ENCODE measurements around the gene FST. TPM values are rescaled to one million over a fixed set of nuclear protein-coding genes. Genes with fewer than 3 reads are reported as not detected.

The FST gene
- polyA plus RNA-seq, 1 donor, result 26.2 TPM

- no peak for DNase-seq (ENCODE audit: low read depth)
Observed at GRCh38 chr5:53473633-53474032, 6.8 kb upstream of the FST start.

- DNase-seq (ENCODE audit: low read depth), result no peak
Observed at GRCh38 chr5:53475320-53475719, 5.1 kb upstream of the FST start.

GRCh38 chr5:53476019-53476418 is 4.4 kb upstream of the FST start:
- DNase-seq (ENCODE audit: low read depth), result no peak

DNA sequence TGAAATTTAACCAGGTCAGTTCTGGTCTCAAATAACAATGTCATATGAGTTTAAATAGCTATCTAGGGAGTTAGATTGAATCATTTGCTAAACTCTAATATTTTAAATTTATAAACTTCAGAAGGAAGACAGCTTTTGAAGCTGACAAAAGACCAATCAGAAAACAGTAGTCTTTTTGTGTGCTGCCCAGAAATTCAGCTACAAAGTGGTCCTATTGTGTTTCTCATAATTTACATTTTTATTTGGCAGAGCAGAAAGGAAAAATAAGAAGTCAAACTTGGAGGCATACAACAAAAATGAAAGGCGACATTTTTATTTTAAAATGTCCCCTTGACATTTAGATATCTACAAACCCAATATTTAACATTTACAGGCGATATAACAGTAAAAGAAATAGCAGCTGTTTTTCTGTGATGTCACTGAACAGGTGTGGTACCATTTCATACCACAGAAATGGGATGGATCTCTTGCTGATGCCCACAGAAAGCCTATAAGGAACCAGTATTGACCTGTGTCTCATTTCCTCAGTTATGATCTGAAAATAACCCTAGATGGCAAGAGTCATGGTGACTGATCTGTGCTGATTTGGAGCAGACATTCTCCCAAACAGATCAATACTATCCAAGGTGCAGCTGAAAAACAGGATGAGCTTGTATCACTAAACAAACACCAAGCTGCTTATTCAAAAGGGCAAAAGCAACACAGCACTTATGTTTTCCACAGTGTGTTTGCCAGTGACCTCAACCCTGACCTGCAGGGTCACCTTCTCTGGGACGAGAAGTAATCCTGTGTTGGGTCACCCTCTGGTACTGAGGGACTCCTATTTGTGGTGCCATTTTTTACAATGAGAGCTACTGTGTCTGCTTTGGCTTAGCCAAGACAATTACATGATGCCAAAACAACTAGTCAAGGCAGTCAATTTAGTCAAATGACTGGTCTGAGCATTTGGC is 3.6 kb upstream of the FST start:
- DNase-seq (ENCODE audit: low read depth), result no peak

DNA sequence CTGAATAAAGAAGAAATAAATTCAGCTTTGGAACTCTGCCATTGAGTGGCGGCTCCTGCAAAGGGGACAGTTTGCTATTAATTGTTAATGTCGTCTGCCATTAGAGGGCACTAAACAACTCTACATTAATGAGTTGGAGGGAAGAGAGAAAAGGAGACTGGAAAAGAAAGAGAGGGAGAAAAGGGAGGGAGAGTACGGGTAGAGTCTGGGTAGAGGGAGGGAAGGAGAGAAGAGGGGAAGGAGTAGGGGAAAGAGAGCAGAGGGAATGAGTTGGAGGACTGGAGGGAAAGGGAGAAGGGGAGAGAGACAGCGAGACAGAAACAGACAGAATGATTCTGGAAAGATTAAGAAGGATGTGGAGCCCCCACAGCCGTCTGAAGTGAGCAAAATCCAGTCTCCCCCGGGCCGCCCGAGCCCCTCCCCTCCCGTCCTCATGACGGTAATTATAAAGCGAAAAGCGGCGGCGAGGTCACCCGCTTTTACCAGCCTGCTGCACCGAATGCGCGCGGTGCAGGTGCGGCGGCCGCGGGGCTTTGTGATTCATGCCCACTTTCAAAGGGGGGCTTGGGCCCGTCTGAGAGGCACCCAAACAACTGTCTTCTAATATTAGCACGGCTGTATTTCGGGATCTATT is 1.9 kb upstream of the FST start:
- no peak for DNase-seq (ENCODE audit: low read depth)

DNA sequence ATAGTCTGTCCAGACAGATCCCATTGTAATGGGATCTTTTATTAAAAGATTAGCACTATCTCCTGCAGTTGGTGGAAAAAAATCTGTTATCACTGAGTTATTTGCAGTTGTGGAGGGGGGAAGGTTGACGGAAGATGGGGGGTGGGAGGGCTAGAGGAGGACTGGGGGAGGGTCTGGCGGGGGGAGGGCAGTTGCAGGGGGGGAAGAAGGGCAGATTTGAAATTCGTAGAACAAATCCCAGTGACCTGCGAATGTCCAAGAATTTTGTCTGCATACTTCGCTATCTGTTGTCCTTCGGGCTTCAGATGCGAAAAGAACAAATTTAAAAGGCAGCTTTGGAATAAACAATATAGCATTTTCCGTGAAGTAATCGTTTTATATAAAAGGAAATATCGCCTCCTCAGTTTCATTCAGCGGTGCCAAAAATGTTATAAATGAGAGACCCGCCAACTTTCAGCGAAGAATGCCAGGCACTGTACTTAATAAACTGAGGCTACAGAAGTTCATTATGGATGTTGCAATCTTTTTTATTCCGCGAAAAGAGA is 1.3 kb upstream of the FST start:
- no peak for DNase-seq (ENCODE audit: low read depth)

DNA sequence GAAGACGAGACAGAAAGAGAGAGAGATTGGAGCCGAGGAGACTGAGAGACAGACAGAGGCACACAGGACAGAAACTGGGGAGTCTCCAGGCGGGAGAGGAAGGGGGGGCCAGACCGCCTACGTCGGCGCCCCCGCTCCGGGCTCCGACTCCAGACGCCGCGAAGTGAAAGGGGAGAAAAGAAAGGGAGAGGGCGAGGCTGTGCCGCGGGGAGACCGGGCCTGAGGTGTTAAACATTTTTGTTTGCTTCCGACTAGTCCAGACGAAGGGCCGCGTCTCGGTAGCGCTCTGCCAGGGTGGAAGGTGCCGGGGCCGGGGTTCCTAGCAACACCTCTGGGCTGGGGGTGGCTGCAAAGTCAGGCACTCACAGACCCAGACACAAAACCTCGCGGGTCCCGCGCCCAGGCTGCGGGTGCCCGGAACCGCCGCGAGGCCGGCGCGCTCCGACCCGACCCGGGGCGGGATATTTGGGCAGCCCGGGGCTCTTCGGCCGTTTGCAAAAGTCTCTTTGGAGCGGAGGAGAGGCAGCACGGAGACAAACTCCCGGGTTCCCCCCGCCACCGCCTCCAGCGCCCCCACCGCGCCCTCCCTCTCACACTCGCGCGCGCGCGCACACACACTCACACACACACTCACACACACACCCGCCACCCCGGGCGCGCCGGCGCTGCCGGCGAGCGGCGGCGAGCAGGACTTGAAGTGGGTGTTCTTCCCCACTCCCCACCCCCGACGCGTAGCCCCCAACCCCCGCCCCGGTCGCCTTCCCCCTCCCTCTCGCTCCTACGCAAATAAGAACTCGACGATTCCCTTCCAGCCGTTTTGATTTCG is 626 bp upstream of the FST start:
- peak; percentile 51 for DNase-seq (ENCODE audit: low read depth)

DNA sequence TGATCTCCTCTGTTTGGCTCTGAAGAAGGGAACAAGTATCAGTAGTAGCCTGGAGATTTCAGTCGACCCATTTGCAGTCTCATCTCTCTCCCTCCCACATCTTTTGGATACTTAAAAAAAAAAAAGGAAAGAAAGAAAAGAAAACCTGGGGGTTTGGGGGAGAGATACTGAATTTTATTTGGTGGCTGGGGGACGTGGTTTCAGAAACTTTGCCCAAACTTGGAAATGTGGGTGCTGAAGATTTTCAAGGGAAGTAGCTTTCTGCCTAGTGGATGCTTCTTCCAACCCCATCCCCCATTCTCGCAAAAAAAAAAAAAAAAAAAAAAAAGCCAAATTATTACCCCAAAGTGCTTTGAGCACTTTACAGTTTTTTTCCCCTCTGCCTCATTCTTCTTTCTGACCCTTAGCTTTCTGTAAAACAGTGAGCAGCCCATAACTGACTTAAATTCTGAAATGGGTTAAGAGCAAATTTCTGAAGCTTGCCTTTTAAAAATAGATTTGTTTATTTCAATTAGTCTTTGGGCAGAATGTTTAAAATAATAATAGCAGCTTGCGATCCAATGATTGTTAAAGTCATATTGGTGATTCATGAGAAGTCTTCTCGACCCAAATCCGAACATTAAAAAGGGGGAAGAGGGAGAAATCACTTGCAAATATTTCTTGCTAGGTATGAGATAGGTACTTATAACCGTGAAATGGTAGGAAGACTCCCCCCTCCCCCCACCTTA is 894 bp downstream of the FST start:
- DNase-seq (ENCODE audit: low read depth), result no peak

GRCh38 chr5:53481887-53482716 is 1.7 kb downstream of the FST start:
- DNase-seq (ENCODE audit: low read depth), result no peak

DNA sequence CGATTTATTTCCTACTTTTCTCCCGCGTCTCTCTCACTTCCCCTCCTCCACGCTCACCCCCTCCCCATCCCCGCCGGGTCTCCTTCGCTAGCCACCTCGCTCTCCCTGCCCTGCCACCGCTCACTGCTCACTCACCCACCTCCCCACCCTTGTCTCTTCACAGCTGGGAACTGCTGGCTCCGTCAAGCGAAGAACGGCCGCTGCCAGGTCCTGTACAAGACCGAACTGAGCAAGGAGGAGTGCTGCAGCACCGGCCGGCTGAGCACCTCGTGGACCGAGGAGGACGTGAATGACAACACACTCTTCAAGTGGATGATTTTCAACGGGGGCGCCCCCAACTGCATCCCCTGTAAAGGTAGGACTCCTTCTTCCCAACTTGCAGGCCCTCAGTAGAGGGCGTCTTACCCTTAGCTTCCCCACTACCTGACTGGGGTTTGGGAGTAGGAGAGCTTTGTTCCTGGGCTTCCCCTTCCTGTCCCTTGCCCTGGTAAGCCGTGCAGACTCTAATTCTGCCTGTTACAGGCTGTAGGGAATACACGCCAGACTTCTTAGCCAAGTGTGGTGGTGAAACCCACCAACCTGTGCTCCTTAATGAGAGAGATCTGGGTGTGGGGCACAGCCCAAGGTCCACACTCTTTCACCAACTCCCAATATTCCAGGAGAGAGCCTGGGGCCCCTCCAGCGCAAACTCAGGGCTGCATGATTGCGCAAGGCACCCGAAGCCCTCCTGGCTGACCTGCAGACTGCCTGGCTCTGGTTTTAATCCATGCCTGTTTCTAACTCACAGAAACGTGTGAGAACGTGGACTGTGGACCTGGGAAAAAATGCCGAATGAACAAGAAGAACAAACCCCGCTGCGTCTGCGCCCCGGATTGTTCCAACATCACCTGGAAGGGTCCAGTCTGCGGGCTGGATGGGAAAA is 2.5 kb downstream of the FST start:
- no peak for DNase-seq (ENCODE audit: low read depth)

DNA sequence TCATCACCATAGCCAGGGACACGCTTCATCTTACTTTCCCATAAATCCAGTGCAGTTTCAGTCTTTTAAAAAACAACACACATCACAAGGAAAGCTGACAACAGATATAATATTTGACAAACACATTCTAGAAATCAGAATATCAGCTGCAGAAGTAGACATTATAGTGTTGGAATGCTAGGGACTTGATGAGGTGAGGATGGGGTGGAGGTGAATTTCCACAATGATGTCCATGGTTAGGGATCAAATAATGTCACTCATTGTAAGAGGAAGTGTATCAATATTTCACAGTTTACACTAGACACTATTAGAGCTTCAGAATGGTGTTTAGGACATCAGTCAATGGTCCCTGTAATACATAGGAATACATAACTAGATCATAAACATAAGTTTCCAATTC is 7.0 kb downstream of the FST start:
- DNase-seq (ENCODE audit: low read depth), result no peak

- no peak for DNase-seq (ENCODE audit: low read depth)
Observed at GRCh38 chr5:53488195-53488722, 7.8 kb downstream of the FST start.

DNA sequence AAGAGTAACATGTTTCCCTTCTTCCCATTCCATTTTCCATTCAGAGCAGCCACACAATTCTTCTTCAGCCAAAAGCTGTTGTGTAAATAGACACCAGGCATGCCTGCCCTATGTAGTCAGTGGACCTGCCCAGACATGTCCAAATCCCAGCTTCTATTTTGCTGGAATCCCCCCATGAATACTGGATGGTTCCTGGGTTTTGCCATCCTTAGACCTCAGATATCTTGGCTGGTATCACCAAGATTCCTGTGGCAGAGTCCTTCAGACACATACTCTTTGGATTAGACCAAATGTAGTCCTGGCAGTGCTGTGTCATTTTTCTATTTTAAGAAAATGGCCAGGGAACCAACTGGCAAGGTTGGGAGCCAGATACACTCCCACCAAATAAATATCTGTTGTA is 10.3 kb downstream of the FST start:
- no peak for DNase-seq (ENCODE audit: low read depth)

GRCh38 chr5:53501054-53501453 is 20.6 kb downstream of the FST start:
- DNase-seq (ENCODE audit: low read depth), result no peak

GRCh38 chr5:53503562-53504218 is 23.3 kb downstream of the FST start:
- no peak for DNase-seq (ENCODE audit: low read depth)

GRCh38 chr5:53507013-53507412 is 26.6 kb downstream of the FST start:
- no peak for DNase-seq (ENCODE audit: low read depth)

DNA sequence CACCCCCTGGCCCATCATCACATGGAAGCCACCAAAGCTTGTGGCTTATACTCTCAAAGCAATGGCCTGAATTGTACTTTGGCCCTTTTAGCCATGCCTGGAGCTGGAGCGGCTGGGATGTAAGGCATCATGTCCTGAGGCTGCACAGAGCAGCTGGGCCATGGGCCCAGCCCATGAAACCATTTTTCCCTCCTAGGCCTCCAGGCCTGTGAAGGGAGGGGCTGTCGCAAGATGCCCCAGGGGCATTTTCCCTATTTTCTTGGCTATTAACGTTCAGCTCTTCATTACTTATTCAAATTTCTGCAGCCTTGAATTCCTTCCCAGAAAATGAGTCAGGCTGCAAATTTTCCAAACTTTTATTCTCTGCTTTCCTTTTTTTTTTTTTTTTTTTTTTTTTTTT is 27.7 kb downstream of the FST start:
- no peak for DNase-seq (ENCODE audit: low read depth)

DNA sequence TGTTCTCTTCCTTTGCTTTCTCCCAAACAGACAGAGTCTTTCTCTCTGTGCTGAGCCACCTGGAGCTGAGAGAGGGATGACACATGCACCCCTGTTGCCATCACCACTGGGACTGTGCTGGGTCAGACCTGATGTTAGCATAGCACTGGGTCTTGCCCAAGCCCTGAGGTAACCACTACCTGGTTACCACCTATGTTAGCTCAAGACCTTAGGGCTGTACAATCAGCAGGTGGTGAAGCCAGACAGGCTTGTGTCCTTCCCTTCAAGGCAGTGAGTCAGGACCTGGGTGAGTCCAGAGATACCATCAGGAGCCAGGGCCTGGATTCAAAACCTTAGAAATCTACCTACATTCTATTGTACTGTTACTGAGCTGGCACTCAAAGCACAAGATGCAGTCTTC is 32.1 kb downstream of the FST start:
- no peak for DNase-seq (ENCODE audit: low read depth)

- no peak for DNase-seq (ENCODE audit: low read depth)
Observed at GRCh38 chr5:53515988-53516387, 35.6 kb downstream of the FST start.
